SJCRH30 (cell line): ENCODE data around the gene LAPTM4A. TPM values are rescaled to one million over a fixed set of nuclear protein-coding genes. Genes with fewer than 3 reads are reported as not detected.
A peak's percentile ranks its signal among the peaks of the same experiment; 100 is the strongest.

Experiments
- DNase-seq, 2 experiments: peaks; one replicate each; pipeline ENCODE4 v3.0.0-alpha.2; 2015 to 2020
- H3K27ac ChIP-seq: fragments of 250-450 bp; sonication (Bioruptor Pico); 2 replicates; pipeline ENCODE4 v1.5.1; 2020; ENCODE audit warnings: mild to moderate bottlenecking, moderate library complexity
- H3K27me3 ChIP-seq: fragments of 250-450 bp; sonication (Bioruptor Pico); 2 replicates; pipeline ENCODE4 v1.5.1; 2020; ENCODE audit warnings: mild to moderate bottlenecking, moderate library complexity
- H3K36me3 ChIP-seq: fragments of 250-450 bp; sonication (Bioruptor Pico); 2 replicates; pipeline ENCODE4 v1.5.1; 2020; ENCODE audit warnings: mild to moderate bottlenecking, moderate library complexity
- H3K4me1 ChIP-seq: fragments of 250-450 bp; sonication (Bioruptor Pico); 2 replicates; pipeline ENCODE4 v1.5.1; 2020; ENCODE audit warnings: mild to moderate bottlenecking, moderate library complexity
- H3K4me3 ChIP-seq: fragments of 250-450 bp; sonication (Bioruptor Pico); 2 replicates; pipeline ENCODE4 v1.5.1; 2020; ENCODE audit warnings: mild to moderate bottlenecking, moderate library complexity
- H3K9me3 ChIP-seq: fragments of 250-450 bp; sonication (Bioruptor Pico); replicated peaks from 2 replicates; pipeline ENCODE4 v1.5.1; 2020; ENCODE audit warnings: mild to moderate bottlenecking, moderate library complexity
- total RNA-seq: library from RNA; depleted of rRNA; stranded (reverse); fragments of >200 nt; shearing (Covaris generic); gene quantifications from 2 replicates; pipeline ENCODE4 v1.2.3, GENCODE V29; 2014

Gene LAPTM4A
- total RNA-seq, 1 experiment from 2014 or later: 133 TPM

DNA sequence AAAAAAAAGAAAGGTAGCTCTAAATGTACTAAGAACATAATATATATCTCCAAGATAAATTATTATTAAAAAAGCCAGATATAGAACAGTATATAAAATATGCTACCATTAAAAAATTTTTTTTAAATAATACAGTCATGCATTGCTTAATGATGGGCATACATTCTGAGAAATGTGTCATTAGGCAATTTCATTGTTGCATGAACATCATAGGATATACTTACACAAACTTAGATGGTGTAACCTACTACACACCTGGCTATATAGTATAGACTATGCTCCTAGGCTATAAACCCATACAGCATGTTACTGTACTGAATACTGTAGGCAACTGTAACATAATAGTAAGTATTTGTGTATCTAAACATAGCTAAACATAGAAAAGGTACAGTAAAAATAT lies 18.3 kb upstream of the LAPTM4A start:
- DNase-seq: no peak
- no peaks in the 10 kb centered on the region for H3K9me3 ChIP-seq
- no peaks in the 10 kb centered on the region for H3K36me3 ChIP-seq
- H3K27ac ChIP-seq: no peak overlapping the region
- H3K27me3 ChIP-seq: no peaks in the 10 kb centered on the region
- H3K4me3 ChIP-seq: no peak overlapping the region
- H3K4me1 ChIP-seq: peaks cover 21% of the 10 kb centered on the region

DNA sequence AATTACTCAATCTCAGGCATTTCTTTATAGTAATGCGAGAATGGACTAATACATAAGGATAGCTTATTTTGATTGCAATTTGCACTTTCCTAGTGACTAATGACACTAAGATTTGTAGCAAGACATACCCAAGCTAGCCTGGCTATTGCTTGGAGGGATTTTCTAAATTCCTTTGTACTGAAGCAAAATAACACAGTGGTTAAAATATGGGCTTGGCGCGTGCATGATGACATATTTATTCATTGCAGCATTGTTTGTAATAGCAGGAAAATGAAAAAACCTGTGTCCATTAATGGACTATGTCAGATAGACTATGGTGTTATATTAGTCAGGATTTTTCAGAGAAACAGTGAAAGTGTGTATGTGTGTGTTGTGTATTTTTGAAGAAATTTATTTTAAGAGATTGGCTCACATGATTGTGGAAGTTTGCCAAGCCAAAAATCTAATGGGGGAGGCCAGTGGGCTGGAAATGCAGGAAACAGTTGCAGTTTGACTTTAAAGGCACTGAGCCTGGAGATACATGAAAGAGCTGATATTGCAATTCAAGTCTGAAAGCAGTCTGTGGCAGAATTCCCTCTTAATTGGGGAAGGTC lies 16.7 kb upstream of the LAPTM4A start:
- H3K4me3 ChIP-seq: no peak overlapping the region
- no peak overlapping the region for H3K27ac ChIP-seq
- no peaks in the 10 kb centered on the region for H3K36me3 ChIP-seq
- H3K4me1 ChIP-seq: peaks cover 24% of the 10 kb centered on the region
- DNase-seq: no peak
- no peaks in the 10 kb centered on the region for H3K9me3 ChIP-seq
- H3K27me3 ChIP-seq: no peaks in the 10 kb centered on the region

DNA sequence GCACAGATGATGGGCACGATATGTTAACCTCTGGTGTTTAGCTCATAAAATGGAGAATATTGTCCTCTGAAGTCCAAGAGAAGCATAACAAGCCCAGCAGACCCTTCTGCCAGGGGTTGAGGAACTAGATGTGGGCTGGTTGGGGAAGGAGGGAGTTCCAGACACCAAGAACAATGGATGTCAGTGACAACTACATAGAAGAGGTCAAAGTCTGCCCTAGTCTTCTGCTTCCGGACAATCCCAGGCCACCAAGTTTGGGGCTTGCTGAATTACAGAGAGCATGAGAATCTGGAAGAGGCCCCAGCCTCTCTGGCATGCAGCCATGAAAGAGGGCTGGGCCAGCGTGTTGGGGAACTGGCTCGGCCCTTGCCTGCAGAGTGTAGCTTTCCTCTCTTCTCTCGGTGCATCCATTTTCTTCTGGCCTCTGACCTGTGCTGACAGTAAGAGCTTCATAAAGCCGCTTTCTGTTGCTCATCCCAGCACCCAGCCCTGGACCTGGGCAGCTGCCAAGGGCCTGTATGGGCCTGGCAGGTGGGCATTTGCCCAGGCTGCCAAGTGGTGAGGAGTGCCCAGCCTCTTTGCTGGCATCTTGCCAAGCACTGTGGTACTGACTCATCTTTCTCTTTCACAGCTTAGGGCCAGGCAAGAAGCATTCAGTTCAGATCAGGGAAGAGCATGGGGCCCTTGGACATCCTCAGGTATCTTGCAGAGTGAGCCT lies 14.6 kb upstream of the LAPTM4A start:
- Histone ChIP-seq H3K27ac (no peak overlapping the region), H3K9me3 (no peaks in the 10 kb centered on the region), H3K27me3 (no peaks in the 10 kb centered on the region), H3K4me1 (peaks cover 28% of the 10 kb centered on the region), H3K4me3 (no peak overlapping the region), H3K36me3 (no peaks in the 10 kb centered on the region)
- DNase-seq: peak; percentile 68 to 81

DNA sequence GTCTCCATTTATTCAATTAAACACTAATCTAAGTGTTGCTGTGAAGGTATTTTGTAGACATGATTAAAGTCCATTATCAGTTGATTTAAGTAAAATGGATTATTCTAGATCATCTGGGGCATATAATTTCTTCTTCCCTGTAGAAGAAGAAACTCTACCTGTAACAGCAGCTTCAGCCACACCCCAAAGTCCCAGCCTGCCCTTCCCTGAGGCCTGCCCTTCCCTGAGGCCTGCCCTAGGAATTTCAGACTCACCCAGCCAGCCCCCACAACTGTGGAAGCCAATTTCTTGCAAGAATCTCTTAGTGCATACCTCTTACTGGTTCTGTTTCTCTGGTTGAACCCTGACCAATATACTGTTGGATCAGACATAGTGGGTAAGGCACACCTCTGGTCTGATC lies 13.4 kb upstream of the LAPTM4A start:
- DNase-seq: no peak
- H3K9me3 ChIP-seq: no peaks in the 10 kb centered on the region; the same call in 1 of the 2 replicates
- H3K4me3 ChIP-seq: no peak overlapping the region
- no peak overlapping the region for H3K27ac ChIP-seq
- H3K36me3 ChIP-seq: no peaks in the 10 kb centered on the region
- H3K4me1 ChIP-seq: peaks cover 28% of the 10 kb centered on the region
- H3K27me3 ChIP-seq: no peaks in the 10 kb centered on the region

DNA sequence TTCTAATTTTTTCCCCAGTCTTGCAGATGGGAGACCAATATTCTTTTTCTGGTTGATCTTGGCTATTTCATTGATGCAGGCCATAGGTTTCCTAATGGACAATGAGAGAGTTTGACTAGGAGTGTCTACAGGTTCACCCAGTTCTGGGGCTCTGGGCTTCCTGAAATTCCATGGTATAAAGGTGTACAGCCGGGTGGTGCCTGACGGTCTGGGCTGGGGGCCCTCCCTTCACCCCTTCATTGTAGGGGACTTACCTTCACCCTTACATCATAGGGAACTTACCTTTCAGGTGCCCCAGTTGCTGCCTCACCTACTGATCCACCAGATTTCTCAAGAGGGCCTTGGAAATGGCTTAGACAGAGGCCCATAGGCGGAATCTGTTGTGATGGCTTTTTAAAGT lies 13.0 kb upstream of the LAPTM4A start:
- H3K4me3 ChIP-seq: no peak overlapping the region
- H3K27me3 ChIP-seq: no peaks in the 10 kb centered on the region
- H3K27ac ChIP-seq: no peak overlapping the region
- no peak for DNase-seq
- no peaks in the 10 kb centered on the region for H3K36me3 ChIP-seq
- peaks cover 28% of the 10 kb centered on the region for H3K4me1 ChIP-seq
- no peaks in the 10 kb centered on the region; the same call in 1 of the 2 replicates for H3K9me3 ChIP-seq

DNA sequence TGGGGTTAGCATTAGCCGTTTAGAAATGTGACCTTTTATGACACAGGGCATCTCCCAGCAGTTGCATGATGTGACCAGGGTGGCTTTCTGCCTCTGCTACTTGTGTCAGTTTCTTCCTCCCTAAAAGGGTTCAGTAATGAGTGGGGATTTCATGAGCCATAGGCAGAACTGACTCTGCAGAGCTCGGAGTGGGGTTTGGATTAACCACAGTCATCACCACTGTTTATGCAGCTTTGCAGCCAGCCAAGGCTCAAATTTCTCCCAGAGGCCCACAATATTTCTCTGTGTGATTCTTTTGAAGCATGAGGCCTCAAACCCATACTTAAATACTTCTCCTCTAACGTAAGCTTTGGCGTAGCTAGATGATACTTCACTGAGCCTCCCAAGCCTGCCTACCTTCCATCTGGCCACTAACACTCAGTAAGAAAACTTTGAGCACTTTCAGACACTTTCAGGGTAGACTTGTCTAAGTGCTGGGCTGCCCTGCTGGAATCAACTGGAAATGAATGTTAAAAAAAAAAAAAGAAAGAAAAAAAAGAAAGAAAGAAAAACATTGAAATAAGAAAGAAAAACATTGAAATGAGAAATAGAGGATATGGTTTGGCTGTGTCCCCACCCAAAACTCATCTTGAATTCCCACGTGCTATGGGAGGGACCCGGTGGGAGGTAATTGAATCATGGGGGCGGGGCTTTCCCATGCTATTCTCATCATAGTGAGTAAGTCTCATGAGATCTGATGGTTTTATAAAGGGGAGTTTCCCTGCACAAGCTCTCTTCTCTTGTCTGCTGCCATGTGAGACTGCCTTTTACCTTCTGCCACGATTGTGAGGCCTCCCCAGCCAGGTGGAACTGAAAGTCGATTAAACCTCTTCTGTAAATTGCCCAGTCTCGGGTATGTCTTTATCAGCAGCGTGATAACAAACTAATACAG lies 11.5 kb upstream of the LAPTM4A start:
- Histone ChIP-seq H3K36me3 (no peaks in the 10 kb centered on the region), H3K9me3 (no peaks in the 10 kb centered on the region; the same call in 1 of the 2 replicates), H3K4me1 (peaks cover 28% of the 10 kb centered on the region), H3K27ac (peak overlapping the region; percentile 39), H3K4me3 (no peak overlapping the region), H3K27me3 (no peaks in the 10 kb centered on the region)
- DNase-seq: peak; percentile 88 to 96

DNA sequence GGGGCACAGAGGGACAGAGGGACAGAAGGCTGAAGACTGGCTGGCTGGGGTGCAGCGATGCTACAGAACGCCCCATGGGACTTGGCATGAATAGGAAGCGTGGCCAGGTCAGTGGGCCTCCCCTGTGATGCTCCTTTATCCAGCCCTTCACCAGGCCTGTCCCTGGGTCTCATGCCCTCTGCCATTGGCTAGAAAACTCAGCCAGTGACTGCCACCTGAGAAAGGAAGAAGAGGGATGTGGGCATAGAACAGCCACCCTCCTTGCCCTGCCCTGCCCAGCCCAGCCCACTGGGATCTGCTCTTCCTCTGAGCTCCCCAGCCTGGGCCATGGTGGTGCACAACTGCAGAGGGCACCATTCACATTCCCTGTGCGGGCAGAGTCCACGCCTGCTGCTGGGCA lies 10.5 kb upstream of the LAPTM4A start:
- no peak overlapping the region for H3K4me3 ChIP-seq
- H3K9me3 ChIP-seq: no peaks in the 10 kb centered on the region; the same call in 1 of the 2 replicates
- peaks cover 28% of the 10 kb centered on the region for H3K4me1 ChIP-seq
- no peaks in the 10 kb centered on the region for H3K36me3 ChIP-seq
- H3K27me3 ChIP-seq: no peaks in the 10 kb centered on the region
- no peak for DNase-seq
- H3K27ac ChIP-seq: no peak overlapping the region

DNA sequence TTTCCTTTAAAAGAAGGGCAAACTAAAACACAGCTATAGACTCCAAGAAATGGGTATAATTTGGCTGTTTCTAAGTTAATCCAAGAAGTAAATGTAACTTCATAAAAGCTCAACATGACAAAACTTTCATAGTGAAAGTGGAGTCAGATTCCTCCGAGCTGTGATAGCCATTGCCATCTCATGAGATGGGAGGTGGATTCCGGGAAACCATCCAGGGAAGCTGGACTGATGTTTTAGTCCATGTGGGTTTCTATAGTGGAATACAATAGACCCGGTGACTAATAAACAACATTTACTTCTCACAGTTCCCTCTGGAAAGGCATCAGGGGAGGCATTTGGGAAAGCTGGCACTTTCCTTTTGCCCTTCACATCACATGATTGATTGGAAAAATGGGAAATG lies 10.0 kb upstream of the LAPTM4A start:
- DNase-seq: no peak
- no peak overlapping the region for H3K27ac ChIP-seq
- H3K4me3 ChIP-seq: no peak overlapping the region
- H3K27me3 ChIP-seq: no peaks in the 10 kb centered on the region
- no peaks in the 10 kb centered on the region; the same call in 1 of the 2 replicates for H3K9me3 ChIP-seq
- no peaks in the 10 kb centered on the region for H3K36me3 ChIP-seq
- H3K4me1 ChIP-seq: peaks cover 26% of the 10 kb centered on the region

DNA sequence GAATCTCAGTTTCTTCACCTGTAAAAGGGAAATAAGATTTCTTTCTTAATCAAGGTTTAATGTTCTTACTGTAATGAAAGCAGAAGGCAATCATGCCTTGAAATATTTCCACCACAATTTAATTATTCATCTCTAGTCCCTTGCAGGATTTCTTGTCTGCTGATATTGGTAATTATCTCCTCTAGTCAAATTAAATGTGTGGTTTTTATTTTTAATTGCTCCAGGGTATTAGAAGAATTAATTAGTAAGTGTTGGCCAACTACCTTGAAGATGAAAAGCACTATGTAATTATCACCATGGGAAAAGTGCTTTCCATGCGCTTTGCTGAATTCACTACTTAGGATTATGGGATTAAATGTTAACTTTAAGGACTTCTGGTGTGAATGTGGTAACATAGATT lies 8.7 kb upstream of the LAPTM4A start:
- no peak for DNase-seq
- no peaks in the 10 kb centered on the region for H3K27me3 ChIP-seq
- no peak overlapping the region for H3K4me3 ChIP-seq
- no peaks in the 10 kb centered on the region; the same call in 1 of the 2 replicates for H3K9me3 ChIP-seq
- no peaks in the 10 kb centered on the region for H3K36me3 ChIP-seq
- H3K4me1 ChIP-seq: peaks cover 18% of the 10 kb centered on the region
- no peak overlapping the region for H3K27ac ChIP-seq

DNA sequence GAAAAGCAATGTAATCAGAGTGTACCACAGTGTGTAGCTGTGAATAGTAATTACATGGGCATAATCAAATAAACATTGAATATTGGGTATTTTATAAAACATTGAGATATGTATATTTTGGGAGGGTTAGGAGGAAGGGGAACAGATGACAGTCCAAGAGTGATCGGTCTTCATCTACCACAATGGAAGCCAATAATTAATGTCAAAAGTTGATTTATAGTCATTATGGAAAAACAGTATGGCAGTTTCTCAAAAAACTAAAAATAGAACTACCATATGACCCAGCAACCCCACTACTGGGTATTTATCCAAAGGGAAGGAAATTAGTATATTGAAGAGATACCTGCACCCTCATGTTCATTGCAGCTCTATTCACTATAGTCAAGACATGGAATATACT lies 5.8 kb upstream of the LAPTM4A start:
- no peak overlapping the region for H3K27ac ChIP-seq
- DNase-seq: no peak
- no peak overlapping the region for H3K4me3 ChIP-seq
- H3K9me3 ChIP-seq: no peaks in the 10 kb centered on the region; the same call in 1 of the 2 replicates
- H3K36me3 ChIP-seq: no peaks in the 10 kb centered on the region
- peaks cover 11% of the 10 kb centered on the region for H3K4me1 ChIP-seq
- no peaks in the 10 kb centered on the region for H3K27me3 ChIP-seq

DNA sequence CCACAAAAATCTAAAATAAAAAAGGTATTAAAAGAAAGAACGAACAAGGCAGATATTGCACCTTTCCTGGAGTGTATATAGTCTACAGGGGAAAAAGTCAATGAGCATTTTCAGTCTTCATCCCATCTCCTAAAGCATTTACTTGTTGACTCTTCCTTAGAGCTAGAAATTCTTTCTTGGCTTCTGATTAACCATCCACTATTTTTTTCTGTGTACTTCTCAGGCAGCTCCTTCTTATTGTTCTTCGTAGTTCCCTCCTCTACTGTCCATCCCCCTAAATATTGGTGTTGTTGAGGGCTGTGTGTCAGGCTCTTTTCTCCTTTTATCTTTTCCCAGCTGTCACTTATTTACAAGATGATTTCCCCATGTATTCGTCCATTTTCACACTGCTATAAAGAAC lies 3.5 kb upstream of the LAPTM4A start:
- Histone ChIP-seq H3K9me3 (no peaks in the 10 kb centered on the region; the same call in 1 of the 2 replicates), H3K4me1 (peaks cover 4% of the 10 kb centered on the region), H3K36me3 (no peaks in the 10 kb centered on the region), H3K27ac (no peak overlapping the region), H3K4me3 (no peak overlapping the region), H3K27me3 (no peaks in the 10 kb centered on the region)
- no peak for DNase-seq

DNA sequence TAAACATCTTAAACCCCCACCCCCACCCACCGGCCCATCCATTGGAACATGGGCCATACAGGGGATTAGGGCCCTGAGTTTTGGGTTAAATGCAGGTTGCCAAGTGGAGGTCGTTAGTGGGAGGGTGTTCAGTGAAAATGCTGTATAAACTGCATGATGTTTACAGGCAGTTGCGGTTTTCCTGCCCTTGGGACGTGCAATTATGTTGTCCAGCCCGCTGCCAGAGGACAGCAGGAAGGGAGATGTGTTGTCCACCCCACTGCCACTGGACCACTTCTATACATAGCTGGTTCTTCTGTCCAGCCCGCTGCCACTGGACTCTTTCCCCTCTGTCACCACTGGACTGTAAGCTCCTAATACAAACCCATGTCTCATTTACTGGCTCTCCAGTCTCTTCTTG lies 2.7 kb upstream of the LAPTM4A start:
- Histone ChIP-seq H3K4me3 (no peak overlapping the region), H3K27ac (no peak overlapping the region), H3K36me3 (no peaks in the 10 kb centered on the region), H3K9me3 (no peaks in the 10 kb centered on the region), H3K27me3 (no peaks in the 10 kb centered on the region), H3K4me1 (peaks cover 4% of the 10 kb centered on the region)
- no peak for DNase-seq

DNA sequence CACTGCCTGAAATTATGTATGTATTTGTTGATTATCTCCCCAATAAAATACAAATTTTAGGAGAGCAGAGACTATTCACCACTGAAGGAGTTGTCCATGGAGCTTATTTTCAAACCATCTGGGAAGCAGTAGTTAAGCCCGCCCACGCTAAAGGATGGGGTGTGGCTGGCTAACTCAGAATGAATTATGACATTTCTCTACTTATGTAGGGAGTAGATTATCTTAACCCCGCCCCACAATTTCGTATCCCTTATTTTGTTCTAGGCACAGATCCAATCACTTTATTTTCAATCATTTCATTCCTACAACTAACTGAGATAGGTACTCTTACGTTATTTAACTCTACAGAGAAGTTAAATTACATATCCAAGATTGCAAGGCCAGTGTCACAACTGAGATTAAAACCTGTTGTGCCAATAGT lies 1.4 kb upstream of the LAPTM4A start:
- DNase-seq: peak; percentile 54 to 71
- peaks cover 7% of the 10 kb centered on the region for H3K4me1 ChIP-seq
- no peaks in the 10 kb centered on the region for H3K36me3 ChIP-seq
- H3K9me3 ChIP-seq: no peaks in the 10 kb centered on the region
- peak overlapping the region; percentile 91 for H3K27ac ChIP-seq
- H3K27me3 ChIP-seq: no peaks in the 10 kb centered on the region
- H3K4me3 ChIP-seq: peak overlapping the region; percentile 70

DNA sequence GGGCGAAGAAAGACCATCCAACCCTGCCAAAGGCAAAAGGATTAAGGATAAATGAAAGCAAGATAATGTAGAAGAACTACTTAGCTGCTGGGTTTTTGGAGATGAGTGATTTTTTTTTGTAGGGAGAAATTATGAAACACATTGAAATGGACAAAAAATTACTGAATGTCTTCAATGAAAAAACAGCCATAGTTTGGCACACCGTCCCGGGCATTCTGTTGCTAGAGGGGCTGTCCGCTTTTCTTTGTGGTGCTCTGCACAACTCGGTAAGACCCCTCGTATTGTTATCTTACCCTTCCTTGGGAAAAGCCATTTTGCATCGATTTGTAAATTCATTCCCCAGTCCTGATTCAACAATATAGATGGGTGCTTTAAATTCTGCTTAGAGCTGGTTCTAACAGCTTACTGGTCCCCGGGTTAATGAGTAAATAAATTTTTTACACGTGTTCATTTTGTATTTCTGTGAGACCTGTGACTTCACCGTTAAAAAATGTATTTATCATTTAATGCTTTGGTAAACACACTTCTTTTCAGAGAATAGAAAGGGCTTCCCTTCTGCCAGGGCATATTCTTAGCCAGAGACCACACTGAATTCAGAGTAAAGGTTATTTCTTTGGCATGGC lies 912 bp upstream of the LAPTM4A start:
- H3K4me3 ChIP-seq: peak overlapping the region; percentile 70
- peaks cover 7% of the 10 kb centered on the region for H3K4me1 ChIP-seq
- peak overlapping the region; percentile 91 for H3K27ac ChIP-seq
- no peaks in the 10 kb centered on the region for H3K36me3 ChIP-seq
- no peaks in the 10 kb centered on the region for H3K9me3 ChIP-seq
- no peaks in the 10 kb centered on the region for H3K27me3 ChIP-seq
- DNase-seq: no peak
